IMR-90 (cell line): Measurements from ENCODE around the gene NHSL1. TPM values are rescaled to one million over a fixed set of nuclear protein-coding genes. Genes with fewer than 3 reads are reported as not detected.

Experiments used
- ATAC-seq: fragments of 200-7000 bp; cut with Tn5 transposase; 2 replicates; pipeline ENCODE4 v1.9.1; 2020; ENCODE audit warnings: low read depth, mild to moderate bottlenecking, moderate library complexity
- BruUV-seq: library from RNA; stranded (reverse); fragments of 400-500 nt; replicated peaks from 2 replicates; lab custom pipeline; 2021; lab: Mats Ljungman, UMichigan
- CTCF ChIA-PET: fragments of 300-600 bp; formaldehyde crosslinking; extraction: SDS; loops from one replicate; lab custom pipeline; 2021; ENCODE audit warnings: antibody characterized with exemption; lab: Yijun Ruan, JAX
- POLR2A ChIA-PET: fragments of 300-600 bp; sonication (Branson Sonifier 250); formaldehyde crosslinking; loops from one replicate; lab custom pipeline; 2022; ENCODE audit warnings: antibody characterized with exemption; ENCODE audit not compliant: unreplicated experiment; lab: Charles Lee
- DNase-seq: peaks from one replicate; pipeline ENCODE4 v3.0.0; 2013
- H2AFZ ChIP-seq: replicated peaks from 2 replicates; pipeline ENCODE3; 2013; ENCODE audit warnings: low read length, mild to moderate bottlenecking; ENCODE audit not compliant: poor library complexity
- H2AK5ac ChIP-seq: 2 replicates; pipeline ENCODE4 v1.6.1; 2013; ENCODE audit warnings: low read depth, low read length, inconsistent platforms
- H2AK9ac ChIP-seq: replicated peaks from 2 replicates; pipeline ENCODE3; 2013; ENCODE audit warnings: mild to moderate bottlenecking, low read depth, low read length, moderate library complexity; ENCODE audit not compliant: poor library complexity
- H2BK120ac ChIP-seq: 2 replicates; pipeline ENCODE4 v1.6.1; 2013; ENCODE audit warnings: low read depth, low read length, inconsistent platforms
- H2BK15ac ChIP-seq: 3 replicates; pipeline ENCODE4 v1.6.1; 2013; ENCODE audit warnings: low read depth, low read length, inconsistent platforms
- H2BK20ac ChIP-seq: 2 replicates; pipeline ENCODE4 v1.6.1; 2013; ENCODE audit warnings: low read depth, mild to moderate bottlenecking, inconsistent platforms, low read length, moderate library complexity
- H2BK5ac ChIP-seq: 2 replicates; pipeline ENCODE4 v1.6.1; 2013; ENCODE audit warnings: mild to moderate bottlenecking, low read depth, low read length, inconsistent platforms; ENCODE audit not compliant: poor library complexity, severe bottlenecking
- H3K14ac ChIP-seq: replicated peaks from 2 replicates; pipeline ENCODE4 v1.6.1; 2013; ENCODE audit warnings: low read depth, low read length, inconsistent platforms
- H3K18ac ChIP-seq: 2 replicates; pipeline ENCODE4 v1.6.1; 2013; ENCODE audit warnings: low read depth, low read length, control low read depth
- H3K23ac ChIP-seq: 2 replicates; pipeline ENCODE4 v1.6.1; 2013; ENCODE audit warnings: low read depth, low read length, inconsistent platforms
- H3K27ac ChIP-seq: 2 replicates; pipeline ENCODE4 v1.5.1; 2013; ENCODE audit warnings: mild to moderate bottlenecking, control low read depth, low read length; ENCODE audit not compliant: insufficient read depth
- H3K27me3 ChIP-seq: 2 replicates; pipeline ENCODE4 v1.6.1; 2013; ENCODE audit warnings: low read length; ENCODE audit not compliant: control insufficient read depth, insufficient read depth
- H3K36me3 ChIP-seq: 2 replicates; pipeline ENCODE4 v1.6.1; 2013; ENCODE audit warnings: low read length, mixed read lengths; ENCODE audit not compliant: control insufficient read depth, insufficient read depth
- H3K4ac ChIP-seq: 2 replicates; pipeline ENCODE4 v1.6.1; 2013; ENCODE audit warnings: low read depth, low read length, inconsistent platforms
- H3K4me1 ChIP-seq: 2 replicates; pipeline ENCODE4 v1.6.1; 2013; ENCODE audit warnings: low read length, mixed read lengths; ENCODE audit not compliant: control insufficient read depth, insufficient read depth
- H3K4me2 ChIP-seq: 2 replicates; pipeline ENCODE4 v1.6.1; 2013; ENCODE audit warnings: low read depth, mild to moderate bottlenecking, control low read depth, low read length, moderate library complexity
- H3K4me3 ChIP-seq: 2 replicates; pipeline ENCODE4 v1.5.1; 2013; ENCODE audit warnings: low read depth, mild to moderate bottlenecking, control low read depth, low read length, moderate library complexity; ENCODE audit not compliant: insufficient read depth
- H3K56ac ChIP-seq: 2 replicates; pipeline ENCODE4 v1.6.1; 2013; ENCODE audit warnings: low read length, inconsistent platforms; ENCODE audit not compliant: insufficient read depth; ENCODE audit errors: extremely low read depth
- H3K79me1 ChIP-seq, 2 experiments: 2 replicates each; pipeline ENCODE4 v1.6.1; 2013; ENCODE audit warnings: low read length in 2 of 2, inconsistent platforms in 1 of 2, low read depth in 1 of 2
- H3K9ac ChIP-seq: 2 replicates; pipeline ENCODE4 v1.6.1; 2013; ENCODE audit warnings: low read depth, low read length, control low read depth
- H3K9me1 ChIP-seq: 2 replicates; pipeline ENCODE4 v1.6.1; 2013; ENCODE audit warnings: low read length, inconsistent platforms; ENCODE audit not compliant: insufficient read depth
- H3K9me3 ChIP-seq: 2 replicates; pipeline ENCODE4 v1.6.1; 2013; ENCODE audit warnings: low read length; ENCODE audit not compliant: control insufficient read depth, insufficient read depth
- H4K20me1 ChIP-seq: 2 replicates; pipeline ENCODE4 v1.6.1; 2013; ENCODE audit warnings: low read length, inconsistent platforms; ENCODE audit not compliant: insufficient read depth
- H4K5ac ChIP-seq: 2 replicates; pipeline ENCODE4 v1.6.1; 2013; ENCODE audit warnings: mild to moderate bottlenecking, low read depth, low read length, control low read depth
- H4K8ac ChIP-seq, 2 experiments: 2 replicates each; pipeline ENCODE4 v1.6.1; 2013; ENCODE audit warnings: low read depth in 2 of 2, low read length in 2 of 2, control low read depth in 1 of 2, inconsistent platforms in 1 of 2
- H4K91ac ChIP-seq: 2 replicates; pipeline ENCODE4 v1.6.1; 2013; ENCODE audit warnings: low read depth, low read length, inconsistent platforms; ENCODE audit not compliant: insufficient read depth
- ELK1 ChIP-seq: fragments of 150-350 bp; IDR thresholded peaks from 2 replicates; pipeline ENCODE4 v1.6.1; 2016; ENCODE audit warnings: low read depth, mild to moderate bottlenecking, low read length, moderate library complexity, borderline replicate concordance
- POLR2A ChIP-seq: IDR thresholded peaks from 2 replicates; pipeline ENCODE4 v1.6.1; 2012; ENCODE audit warnings: mild to moderate bottlenecking, low read depth, low read length
- WGBS, 2 experiments: methylation state at CpG; one replicate each; pipeline versions ENCODE4 v1.1.5 to v1.1.7; 2013; ENCODE audit warnings: missing lambda C conversion rate in 2 of 2; ENCODE audit not compliant: insufficient read length in 1 of 2; ENCODE audit errors: extremely low coverage in 2 of 2; 5-methylcytosine and 5-hydroxymethylcytosine counted together
- dilution Hi-C: fragments of 300-500 bp; cut with HindIII; formaldehyde crosslinking; loops from one replicate; pipeline ENCODE4 v1.14.3; 2018; ENCODE audit warnings: low sequenced_read_pairs; ENCODE audit not compliant: unreplicated experiment
- in situ Hi-C: fragments of 300-500 bp; cut with MboI; formaldehyde crosslinking; loops from 3 replicates; pipeline ENCODE4 v1.14.3; 2019; ENCODE audit warnings: low sequenced_read_pairs, inconsistent platforms, mixed read lengths
- intact Hi-C: fragments of 100-400 bp; cut with micrococcal nuclease; formaldehyde crosslinking; loops from 2 replicates; pipeline ENCODE4 v1.10.0; 2022
- polyA plus RNA-seq, 3 experiments: library from polyadenylated mRNA; depleted of rRNA; stranded (reverse); fragments of >200 nt; gene quantifications; 2 replicates each; pipeline ENCODE4 v1.2.3, GENCODE V29; 2012; ENCODE audit warnings: low replicate concordance in 1 of 3
- total RNA-seq: library from RNA; depleted of rRNA; stranded (reverse); fragments of >200 nt; gene quantifications from 2 replicates; pipeline ENCODE4 v1.2.3, GENCODE V29; 2012

NHSL1 gene
- total and polyA plus RNA-seq, 2 of the 4 experiments (the other 2 are of a cell fraction), result 5.6 to 7.2 TPM

- no peak overlapping the region for H4K5ac ChIP-seq
- H3K4ac ChIP-seq, result no peak overlapping the region
- H3K4me2 ChIP-seq, result no peak overlapping the region
- WGBS, 2 experiments, result 100% methylated on average over 1 of the region's 2 CpGs; no CpG with 5 or more reads in 1 of the 2 experiments
- no peak overlapping the region for H2AK9ac ChIP-seq
- no peak overlapping the region for H3K56ac ChIP-seq
- no peaks in the 10 kb centered on the region for H3K27me3 ChIP-seq
- no peak overlapping the region for H3K18ac ChIP-seq
- no peak overlapping the region for H2AFZ ChIP-seq
- H2BK20ac ChIP-seq, result no peak overlapping the region
- H3K9ac ChIP-seq, result no peak overlapping the region
- no peak overlapping the region for H2BK120ac ChIP-seq
- DNase-seq (no peak), ATAC-seq (no peak)
- ChIA-PET POLR2A (no interaction called here), CTCF (interaction anchor here (0.6 to 1.9 kb wide), 9 partner anchors 8 to 545 kb away, joined by 3 to 12 read pairs (median 5); no protein-coding TSS in a partner anchor)
- H3K9me1 ChIP-seq, result no peaks in the 10 kb centered on the region
- H3K4me3 ChIP-seq, result no peak overlapping the region
- no peaks in the 10 kb centered on the region for H3K9me3 ChIP-seq
- TF ChIP-seq POLR2A, result no peak
- TF ChIP-seq ELK1, result no peak
- no peak overlapping the region for H2BK15ac ChIP-seq
- no peak overlapping the region for H4K91ac ChIP-seq
- H4K8ac ChIP-seq, result no peak overlapping the region
- in situ Hi-C loops, result no loop called here
- intact Hi-C loops, result loop anchor here (2.0 to 10.0 kb wide), 2 partner anchors 392 to 504 kb away; no protein-coding TSS in a partner anchor
- no peak overlapping the region for H3K27ac ChIP-seq
- H4K20me1 ChIP-seq, result no peaks in the 10 kb centered on the region
- H3K4me1 ChIP-seq, result no peaks in the 10 kb centered on the region
- H2AK5ac ChIP-seq, result no peak overlapping the region
- BruUV-seq, result no TSS peak
- H3K23ac ChIP-seq, result no peak overlapping the region
- no peaks in the 10 kb centered on the region for H3K36me3 ChIP-seq
- H2BK5ac ChIP-seq, result no peak overlapping the region
- no peak overlapping the region for H3K14ac ChIP-seq
- H3K79me1 ChIP-seq, result peaks cover 4 to 15% of the 10 kb centered on the region in 2 experiments; a peak in 3 of 4 replicates
- dilution Hi-C loops, result no loop called here
Observed at GRCh38 chr6:138508676-138508988, 9.3 kb upstream of the NHSL1 start.
